ENCODE data around the gene KRTAP5-8.

DNA sequence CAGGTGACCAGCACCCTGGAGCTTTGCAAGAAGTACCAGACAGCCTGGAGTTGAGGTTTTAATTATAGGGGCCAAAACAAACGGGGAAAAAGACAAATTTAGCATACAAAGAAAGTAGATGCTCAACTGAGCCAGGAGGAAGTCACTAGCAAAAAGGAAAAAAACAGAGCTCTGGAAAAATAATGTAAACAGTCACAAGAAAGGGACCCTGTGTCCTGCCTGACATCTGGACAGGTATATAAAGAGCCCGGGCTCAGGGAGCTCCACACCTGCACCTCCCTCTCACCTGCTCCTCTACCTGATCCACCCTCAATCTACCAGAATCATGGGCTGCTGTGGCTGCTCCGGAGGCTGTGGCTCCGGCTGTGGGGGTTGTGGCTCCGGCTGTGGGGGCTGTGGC, 27.4 kb downstream of the KRTAP5-8 start, which contains the start of gene KRTAP5-10:
- TF ChIP-seq, protein P1, sequence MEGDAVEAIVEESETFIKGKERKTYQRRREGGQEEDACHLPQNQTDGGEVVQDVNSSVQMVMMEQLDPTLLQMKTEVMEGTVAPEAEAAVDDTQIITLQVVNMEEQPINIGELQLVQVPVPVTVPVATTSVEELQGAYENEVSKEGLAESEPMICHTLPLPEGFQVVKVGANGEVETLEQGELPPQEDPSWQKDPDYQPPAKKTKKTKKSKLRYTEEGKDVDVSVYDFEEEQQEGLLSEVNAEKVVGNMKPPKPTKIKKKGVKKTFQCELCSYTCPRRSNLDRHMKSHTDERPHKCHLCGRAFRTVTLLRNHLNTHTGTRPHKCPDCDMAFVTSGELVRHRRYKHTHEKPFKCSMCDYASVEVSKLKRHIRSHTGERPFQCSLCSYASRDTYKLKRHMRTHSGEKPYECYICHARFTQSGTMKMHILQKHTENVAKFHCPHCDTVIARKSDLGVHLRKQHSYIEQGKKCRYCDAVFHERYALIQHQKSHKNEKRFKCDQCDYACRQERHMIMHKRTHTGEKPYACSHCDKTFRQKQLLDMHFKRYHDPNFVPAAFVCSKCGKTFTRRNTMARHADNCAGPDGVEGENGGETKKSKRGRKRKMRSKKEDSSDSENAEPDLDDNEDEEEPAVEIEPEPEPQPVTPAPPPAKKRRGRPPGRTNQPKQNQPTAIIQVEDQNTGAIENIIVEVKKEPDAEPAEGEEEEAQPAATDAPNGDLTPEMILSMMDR (IDR thresholded peaks at IDR 0.05), result no peak
- TF ChIP-seq POLR2A (IDR thresholded peaks at IDR 0.05) (no peak), POLR2AphosphoS5 (IDR thresholded peaks at IDR 0.05; ENCODE audit: insufficient read depth in 1 of 2, low read depth in 1 of 2) (no peak)
